Sigmoid colon (tissue), 7 donors: ENCODE results near the gene NUFIP2. TPM values are rescaled to one million over a fixed set of nuclear protein-coding genes. Genes with fewer than 3 reads are reported as not detected.
A peak's percentile ranks its signal among the peaks of the same experiment; 100 is the strongest.
"Not testable (repeated sequence)": the region's sequence is repeated elsewhere in the genome, so short reads cannot be mapped to it uniquely, and the experiment has no call there.

ENCODE experiments used
- DNase-seq: peaks from one replicate; pipeline ENCODE4 v3.0.0-alpha.2; 2019
- H3K27ac ChIP-seq, 4 donors: fragments of 200-600 bp; sonication (generic); one replicate each; pipeline ENCODE4 v1.5.1; 2016 to 2019; ENCODE audit warnings: mild to moderate bottlenecking in 1 of 4
- H3K27me3 ChIP-seq, 3 donors: fragments of 200-600 bp; sonication (generic); one replicate each; pipeline ENCODE4 v1.5.1; 2019; ENCODE audit warnings: mild to moderate bottlenecking in 1 of 3
- H3K36me3 ChIP-seq, 4 donors: fragments of 200-600 bp; sonication (generic); one replicate each; pipeline ENCODE4 v1.5.1; 2016 to 2019
- H3K4me1 ChIP-seq, 4 donors: fragments of 200-600 bp; sonication (generic); one replicate each; pipeline ENCODE4 v1.5.1; 2017 to 2019
- H3K4me3 ChIP-seq, 4 donors: fragments of 200-600 bp; sonication (generic); one replicate each; pipeline ENCODE4 v1.5.1; 2017 to 2019; ENCODE audit warnings: mild to moderate bottlenecking in 2 of 4, moderate library complexity in 1 of 4
- H3K9me3 ChIP-seq, 4 donors: fragments of 200-600 bp in 3 of 4; sonication (generic) in 3 of 4; one replicate each; pipeline versions ENCODE4 v1.5.1 to v1.6.1; 2013 to 2019
- CTCF ChIP-seq, 4 experiments: fragments of 450-650 bp in 3 of 4; fragments of 200-600 bp in 1 of 4; IDR thresholded peaks; one replicate each; pipeline ENCODE4 v1.5.1; 2016 to 2019; ENCODE audit warnings: antibody characterized with exemption in 4 of 4, mild to moderate bottlenecking in 3 of 4, moderate library complexity in 2 of 4
- EP300 ChIP-seq, 4 donors: sonication (generic); formaldehyde crosslinking; IDR thresholded peaks; one replicate each; pipeline ENCODE4 v1.6.1; 2017; ENCODE audit warnings: antibody characterized with exemption in 4 of 4
- POLR2A ChIP-seq, 2 donors: fragments of 450-650 bp; IDR thresholded peaks; one replicate each; pipeline ENCODE4 v1.6.1; 2016; ENCODE audit warnings: antibody characterized with exemption in 2 of 2, mild to moderate bottlenecking in 2 of 2, moderate library complexity in 2 of 2
- POLR2AphosphoS5 ChIP-seq, 4 donors: sonication (generic); formaldehyde crosslinking; IDR thresholded peaks; one replicate each; pipeline ENCODE4 v1.6.1; 2017; ENCODE audit warnings: antibody characterized with exemption in 4 of 4
- WGBS, 2 donors: extraction: QIAGEN DNeasy Blood & Tissue Kit; methylation state at CpG; one replicate each; pipeline ENCODE4 v1.1.7; 2013; 5-methylcytosine and 5-hydroxymethylcytosine counted together
- intact Hi-C: fragments of 100-400 bp; cut with DNase I; formaldehyde crosslinking; loops from one replicate; pipeline ENCODE4 v1.15.1; 2023
- polyA plus RNA-seq, 3 donors: library from polyadenylated mRNA; stranded (reverse); fragments of 200-250 nt; gene quantifications; one replicate each; pipeline ENCODE4 v1.2.3, GENCODE V29; 2013
- total RNA-seq, 4 donors: library from RNA; depleted of rRNA; stranded (reverse); fragments of >200 nt; gene quantifications; one replicate each; pipeline ENCODE4 v1.1.0, GENCODE V29; 2016
- donor health status: healthy with polysubstance abuse.
- donor health status: Bipolar disorder and iron deficiency.
- donor health status: healthy.

NUFIP2 gene
- total and polyA plus RNA-seq, 7 donors, result 6.6 to 30.7 (median 26.5) TPM

- WGBS, 2 donors, result 69 to 89% methylated on average over 1 of the region's 1 CpG
- Histone ChIP-seq H3K4me1 (no peaks in the 10 kb centered on the region), H3K36me3 (no peaks in the 10 kb centered on the region), H3K4me3 (no peak overlapping the region), H3K9me3 (no peaks in the 10 kb centered on the region), H3K27me3 (no peaks in the 10 kb centered on the region), H3K27ac (no peak overlapping the region)
- no peak for TF ChIP-seq POLR2A (IDR thresholded peaks at IDR 0.05)
- no peak for TF ChIP-seq POLR2AphosphoS5 (IDR thresholded peaks at IDR 0.05)
- DNase-seq, result no peak
- intact Hi-C loops, result no loop called here
Measured at GRCh38 chr17:29233301-29233700, 60.6 kb downstream of the NUFIP2 start.

DNA sequence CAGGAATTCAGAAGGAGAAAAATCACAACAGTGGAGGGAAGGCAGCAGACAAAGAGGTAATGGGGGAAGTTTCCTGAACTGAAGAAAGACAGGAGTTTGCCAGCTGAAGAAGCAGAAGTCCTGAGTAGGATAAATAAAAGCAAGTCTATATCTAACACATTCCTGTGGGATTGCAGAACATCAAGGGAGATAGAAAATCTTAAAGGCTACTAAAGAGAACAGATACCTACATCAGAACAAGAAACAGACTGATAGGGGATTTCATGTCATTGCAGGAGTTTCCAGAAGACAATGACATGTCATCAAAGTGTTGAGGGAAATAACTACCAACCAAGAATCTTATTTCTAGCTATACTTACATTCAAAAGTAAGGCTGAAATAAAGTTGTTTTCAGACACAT is 68.6 kb downstream of the NUFIP2 start:
- H3K27ac ChIP-seq, result no peak overlapping the region
- no peaks in the 10 kb centered on the region for H3K9me3 ChIP-seq
- H3K36me3 ChIP-seq, result no peaks in the 10 kb centered on the region
- intact Hi-C loops, result no loop called here
- H3K27me3 ChIP-seq, result no peaks in the 10 kb centered on the region
- H3K4me3 ChIP-seq, result no peak overlapping the region
- TF ChIP-seq POLR2AphosphoS5 (IDR thresholded peaks at IDR 0.05) (no peak), EP300 (IDR thresholded peaks at IDR 0.05) (no peak), POLR2A (IDR thresholded peaks at IDR 0.05) (no peak), CTCF (IDR thresholded peaks at IDR 0.05) (no peak)
- H3K4me1 ChIP-seq, result no peaks in the 10 kb centered on the region
- DNase-seq, result no peak

DNA sequence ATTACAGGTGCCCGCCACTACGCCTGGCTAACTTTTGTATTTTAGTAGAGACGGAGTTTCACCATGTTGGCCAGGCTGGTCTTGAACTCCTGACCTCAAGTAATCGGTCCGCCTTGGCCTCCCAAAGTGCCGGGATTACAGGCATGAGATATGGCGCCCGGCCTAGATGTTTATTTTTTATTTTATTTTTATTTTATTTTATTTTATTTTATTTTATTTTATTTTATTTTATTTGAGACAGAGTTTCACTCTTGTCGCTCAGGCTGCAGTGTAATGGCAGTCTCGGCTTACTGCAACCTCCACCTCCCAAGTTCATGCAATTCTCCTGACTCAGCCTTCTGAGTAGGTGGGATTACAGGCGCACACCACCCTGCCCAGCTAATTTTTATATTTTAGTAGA is 72.6 kb downstream of the NUFIP2 start:
- DNase-seq, H3K27me3 ChIP-seq, H3K36me3 ChIP-seq, H3K4me3 ChIP-seq, H3K4me1 ChIP-seq, H3K27ac ChIP-seq, intact Hi-C loops, H3K9me3 ChIP-seq: not testable (repeated sequence)
- 95 to 96% methylated on average over 11 of the region's 11 CpGs for WGBS, 2 donors

GRCh38 chr17:29219378-29220047 is 74.4 kb downstream of the NUFIP2 start:
- H3K27ac ChIP-seq, result no peak overlapping the region
- peak; percentile 88 for DNase-seq
- TF ChIP-seq POLR2AphosphoS5 (IDR thresholded peaks at IDR 0.05) (peak in 1 of 4 donors; percentile 31), POLR2A (IDR thresholded peaks at IDR 0.05) (no peak), CTCF (IDR thresholded peaks at IDR 0.05) (peak; percentile 73 to 95 (median 86)), EP300 (IDR thresholded peaks at IDR 0.05) (no peak)
- peaks cover 0 to 9% (median 7%) of the 10 kb centered on the region in 4 donors for H3K4me1 ChIP-seq
- 8 to 19% methylated on average over 14 of the region's 14 CpGs for WGBS, 2 donors
- H3K9me3 ChIP-seq, result no peaks in the 10 kb centered on the region
- no peaks in the 10 kb centered on the region for H3K36me3 ChIP-seq
- H3K27me3 ChIP-seq, result no peaks in the 10 kb centered on the region
- H3K4me3 ChIP-seq, result no peak overlapping the region
- intact Hi-C loops, result loop anchor here (1.0 to 5.0 kb wide), 3 partner anchors 39 to 73 kb away; partner anchors contain the start of genes MYO18A and NUFIP2

GRCh38 chr17:29216856-29217255 is 77.1 kb downstream of the NUFIP2 start:
- no peaks in the 10 kb centered on the region for H3K27me3 ChIP-seq
- H3K9me3 ChIP-seq, result no peaks in the 10 kb centered on the region
- no peaks in the 10 kb centered on the region for H3K36me3 ChIP-seq
- DNase-seq, result no peak
- no peak overlapping the region for H3K27ac ChIP-seq
- no peak overlapping the region for H3K4me3 ChIP-seq
- H3K4me1 ChIP-seq, result peaks cover 0 to 9% (median 7%) of the 10 kb centered on the region in 4 donors
- WGBS, 2 donors, result 92 to 93% methylated on average over 5 of the region's 5 CpGs
- intact Hi-C loops, result loop anchor here (5.0 kb wide), 1 partner anchor 75 kb away; the partner anchor contains the start of gene NUFIP2
- TF ChIP-seq CTCF (IDR thresholded peaks at IDR 0.05), result no peak
- no peak for TF ChIP-seq POLR2A (IDR thresholded peaks at IDR 0.05)
- TF ChIP-seq POLR2AphosphoS5 (IDR thresholded peaks at IDR 0.05), result no peak
- no peak for TF ChIP-seq EP300 (IDR thresholded peaks at IDR 0.05)

DNA sequence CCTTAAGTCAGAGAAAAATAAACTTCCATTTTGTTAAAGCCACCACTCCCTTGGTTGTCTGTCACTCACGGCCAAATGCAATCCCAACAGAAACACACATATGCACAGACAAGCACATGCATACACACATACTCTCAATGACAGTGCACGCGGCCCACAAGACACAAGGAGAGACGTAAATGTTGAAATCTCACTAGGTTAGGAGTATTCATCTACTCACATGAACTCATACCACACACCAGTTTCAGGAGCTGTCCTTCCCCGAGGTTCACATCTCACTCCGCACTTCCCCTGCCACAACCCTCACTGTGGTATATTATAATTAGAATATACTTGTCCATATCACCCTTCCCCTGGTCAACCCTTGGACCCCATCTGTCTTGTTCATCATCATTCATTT is 77.8 kb downstream of the NUFIP2 start:
- DNase-seq, result no peak
- H3K4me1 ChIP-seq, result peaks cover 0 to 9% (median 7%) of the 10 kb centered on the region in 4 donors
- H3K27me3 ChIP-seq, result no peaks in the 10 kb centered on the region
- TF ChIP-seq CTCF (IDR thresholded peaks at IDR 0.05) (no peak), EP300 (IDR thresholded peaks at IDR 0.05) (no peak), POLR2AphosphoS5 (IDR thresholded peaks at IDR 0.05) (no peak), POLR2A (IDR thresholded peaks at IDR 0.05) (no peak)
- 84 to 86% methylated on average over 6 of the region's 6 CpGs for WGBS, 2 donors
- intact Hi-C loops, result loop anchor here (5.0 kb wide), 1 partner anchor 76 kb away; the partner anchor contains the start of gene NUFIP2
- H3K36me3 ChIP-seq, result no peaks in the 10 kb centered on the region
- no peak overlapping the region for H3K4me3 ChIP-seq
- H3K9me3 ChIP-seq, result no peaks in the 10 kb centered on the region
- H3K27ac ChIP-seq, result no peak overlapping the region
